ENCODE results near the gene KCNH1.
A peak's percentile ranks its signal among the peaks of the same experiment; 100 is the strongest.

Gene KCNH1

DNA sequence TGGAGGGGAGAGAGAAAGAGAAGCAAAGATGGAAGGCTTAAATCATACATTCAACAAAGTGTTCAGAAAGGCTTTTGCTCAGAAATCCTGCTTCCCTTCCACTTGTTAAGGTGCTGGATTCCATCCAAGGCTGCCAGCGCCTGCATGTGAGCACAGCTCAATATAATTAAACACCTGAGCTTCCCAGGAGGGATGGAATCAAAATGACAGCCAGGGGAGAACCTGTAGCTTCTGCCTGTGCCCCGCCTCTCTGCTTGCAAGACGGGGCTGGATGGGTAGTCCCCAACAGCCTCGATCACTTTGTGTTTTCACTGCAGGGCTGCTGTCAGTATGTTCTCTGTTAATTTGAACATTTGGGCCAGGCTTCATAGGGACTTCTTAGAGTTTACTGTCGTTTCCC lies 225.7 kb downstream of the KCNH1 start (continued):
- no peak for TF ChIP-seq ZNF561 (tag by site-specific recombination; IDR thresholded peaks at IDR 0.05; ENCODE audit: borderline replicate concordance)

DNA sequence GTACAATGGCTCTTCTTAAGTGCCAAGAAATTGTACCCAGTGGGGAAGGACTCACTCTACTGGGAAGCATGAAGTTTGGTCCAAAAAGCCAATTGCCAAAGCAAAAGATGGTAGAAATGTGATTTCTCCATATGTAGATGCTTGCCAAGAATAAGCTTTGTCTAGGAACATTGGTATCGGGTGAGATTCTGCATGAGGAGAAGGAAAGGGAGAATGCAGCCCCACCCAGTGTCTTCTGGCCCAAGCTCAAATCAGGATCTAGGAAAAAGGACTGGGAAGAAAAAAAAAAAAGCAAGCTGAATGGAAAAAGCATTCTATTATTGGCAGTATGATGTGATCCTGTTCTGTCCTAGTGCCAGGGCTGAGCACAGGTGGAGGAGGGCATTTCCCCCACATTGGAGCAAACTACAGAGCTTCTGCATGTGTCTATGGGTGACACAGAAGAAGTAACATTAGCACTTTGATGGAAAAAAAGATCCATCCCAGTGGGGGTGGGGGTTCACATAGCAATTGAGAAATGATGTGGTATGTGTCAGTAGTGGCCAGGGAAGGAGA lies 226.6 kb downstream of the KCNH1 start:
- ChIA-PET CTCF (interaction anchor here (1.1 kb wide), 1 partner anchor 44 kb away, joined by 4 read pairs; no protein-coding TSS in a partner anchor), POLR2A (no interaction called here)
- H3K9me3 ChIP-seq (ENCODE audit: control insufficient read depth, insufficient read depth, low read depth, low read length), result no peaks in the 10 kb centered on the region
- no peak overlapping the region for H3K4me3 ChIP-seq (ENCODE audit: low read depth, low read length)
- TF ChIP-seq ZNF350 (tag by site-specific recombination; IDR thresholded peaks at IDR 0.05), result no peak
- TF ChIP-seq ZNF10 (tag by site-specific recombination; IDR thresholded peaks at IDR 0.05), result no peak
- TF ChIP-seq ZNF211 (tag by site-specific recombination; IDR thresholded peaks at IDR 0.05; ENCODE audit: low read depth), result no peak
- no peak for TF ChIP-seq SCRT1 (tag by site-specific recombination; IDR thresholded peaks at IDR 0.05; ENCODE audit: borderline replicate concordance)
- TF ChIP-seq ZNF747 (tag by site-specific recombination; IDR thresholded peaks at IDR 0.05), result no peak
- no peak overlapping the region for H3K27ac ChIP-seq (ENCODE audit: extremely low read depth, low read depth, low read length)
- H3K4me1 ChIP-seq (ENCODE audit: control insufficient read depth, insufficient read depth, low read length), result no peaks in the 10 kb centered on the region
- H3K36me3 ChIP-seq (ENCODE audit: control insufficient read depth in 2 of 2, insufficient read depth in 1 of 2, low read length in 2 of 2), result no peaks in the 10 kb centered on the region

DNA sequence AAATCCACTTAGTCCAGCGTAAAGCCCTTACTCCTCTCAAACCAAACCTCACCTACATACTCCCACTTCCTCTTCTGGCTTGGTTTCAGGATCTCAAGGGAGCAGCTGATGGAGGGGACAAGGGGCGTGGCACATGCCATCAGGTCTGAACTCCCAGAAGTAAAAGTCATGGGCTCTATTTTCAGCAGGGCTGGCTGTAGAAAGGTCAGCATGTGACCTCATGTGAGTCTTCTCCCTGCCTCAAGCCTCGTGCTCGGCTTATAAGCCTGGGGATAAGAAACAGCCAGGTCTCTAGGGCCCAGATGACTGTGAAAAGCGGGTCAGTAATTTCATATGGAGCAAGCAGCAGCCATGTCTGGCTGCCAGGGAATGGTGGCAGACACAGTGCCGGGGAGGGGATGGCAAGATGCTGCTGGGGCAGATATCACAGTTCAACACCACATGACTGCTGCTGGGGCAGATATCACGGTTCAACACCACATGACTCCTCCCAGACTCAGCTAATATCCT lies 227.9 kb downstream of the KCNH1 start:
- Histone ChIP-seq H3K4me3 (ENCODE audit: low read depth, low read length) (no peak overlapping the region), H3K4me1 (ENCODE audit: control insufficient read depth, insufficient read depth, low read length) (no peaks in the 10 kb centered on the region), H3K27ac (ENCODE audit: extremely low read depth, low read depth, low read length) (no peak overlapping the region), H3K9me3 (ENCODE audit: control insufficient read depth, insufficient read depth, low read depth, low read length) (no peaks in the 10 kb centered on the region), H3K36me3 (ENCODE audit: control insufficient read depth in 2 of 2, insufficient read depth in 1 of 2, low read length in 2 of 2) (no peaks in the 10 kb centered on the region)
- ChIA-PET CTCF (interaction anchor here (0.7 kb wide), 2 partner anchors 11 to 42 kb away, joined by 3 to 4 read pairs; no protein-coding TSS in a partner anchor), POLR2A (no interaction called here)
- no peak for TF ChIP-seq ZNF623 (tag by site-specific recombination; IDR thresholded peaks at IDR 0.05)
- TF ChIP-seq ZBTB17 (tag by site-specific recombination; IDR thresholded peaks at IDR 0.05), result peak; percentile 42; the same call in 1 of the 2 replicates

DNA sequence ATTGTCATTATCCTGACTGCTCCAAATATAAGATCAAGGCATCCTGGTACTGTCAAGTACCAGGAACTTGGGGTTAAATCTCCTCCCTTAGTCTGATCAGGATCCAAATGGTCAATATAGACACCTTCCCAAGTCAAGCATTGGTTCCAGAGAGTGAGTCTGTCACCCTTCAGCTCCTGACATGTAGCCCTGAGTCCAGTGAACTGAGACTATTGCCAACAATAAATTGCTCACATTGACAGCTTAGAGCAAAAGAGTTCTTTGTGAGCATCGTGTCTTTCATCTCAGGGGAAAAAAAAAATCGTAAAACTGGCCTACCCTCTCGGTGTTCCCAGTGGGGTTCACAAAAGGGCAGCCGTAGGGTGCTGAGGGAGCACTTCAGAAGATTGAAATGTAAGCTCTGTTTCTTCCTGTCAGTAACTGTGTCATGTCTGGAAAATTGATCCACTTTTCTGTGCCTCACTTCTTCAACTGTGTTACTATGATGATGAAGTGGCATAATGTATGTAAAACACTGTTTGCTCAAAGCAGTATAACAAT lies 228.5 kb downstream of the KCNH1 start:
- CTCF ChIA-PET, result interaction anchor here (0.7 kb wide), 2 partner anchors 10 to 42 kb away, joined by 3 to 4 read pairs; no protein-coding TSS in a partner anchor
- TF ChIP-seq KLF8 (tag by site-specific recombination; IDR thresholded peaks at IDR 0.05) (no peak), ZNF768 (tag by site-specific recombination; IDR thresholded peaks at IDR 0.05) (no peak), ZBTB17 (tag by site-specific recombination; IDR thresholded peaks at IDR 0.05) (no peak), IKZF3 (tag by site-specific recombination; IDR thresholded peaks at IDR 0.05) (no peak), MEIS1 (CRISPR knock-in tag; IDR thresholded peaks at IDR 0.05; ENCODE audit: borderline replicate concordance) (no peak)
- TF ChIP-seq, protein P1, sequence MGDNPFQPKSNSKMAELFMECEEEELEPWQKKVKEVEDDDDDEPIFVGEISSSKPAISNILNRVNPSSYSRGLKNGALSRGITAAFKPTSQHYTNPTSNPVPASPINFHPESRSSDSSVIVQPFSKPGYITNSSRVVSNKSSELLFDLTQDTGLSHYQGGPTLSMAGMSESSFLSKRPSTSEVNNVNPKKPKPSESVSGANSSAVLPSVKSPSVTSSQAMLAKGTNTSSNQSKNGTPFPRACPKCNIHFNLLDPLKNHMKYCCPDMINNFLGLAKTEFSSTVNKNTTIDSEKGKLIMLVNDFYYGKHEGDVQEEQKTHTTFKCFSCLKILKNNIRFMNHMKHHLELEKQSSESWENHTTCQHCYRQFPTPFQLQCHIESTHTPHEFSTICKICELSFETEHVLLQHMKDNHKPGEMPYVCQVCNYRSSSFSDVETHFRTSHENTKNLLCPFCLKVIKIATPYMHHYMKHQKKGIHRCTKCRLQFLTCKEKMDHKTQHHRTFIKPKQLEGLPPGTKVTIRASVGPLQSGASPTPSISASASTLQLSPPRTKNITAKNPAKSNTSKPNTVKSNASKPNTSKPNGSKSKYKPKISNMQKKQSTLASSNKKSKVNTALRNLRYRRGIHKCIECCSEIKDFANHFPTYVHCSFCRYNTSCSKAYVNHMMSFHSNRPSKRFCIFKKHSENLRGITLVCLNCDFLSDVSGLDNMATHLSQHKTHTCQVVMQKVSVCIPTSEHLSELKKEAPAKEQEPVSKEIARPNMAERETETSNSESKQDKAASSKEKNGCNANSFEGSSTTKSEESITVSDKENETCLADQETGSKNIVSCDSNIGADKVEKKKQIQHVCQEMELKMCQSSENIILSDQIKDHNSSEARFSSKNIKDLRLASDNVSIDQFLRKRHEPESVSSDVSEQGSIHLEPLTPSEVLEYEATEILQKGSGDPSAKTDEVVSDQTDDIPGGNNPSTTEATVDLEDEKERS (tag by site-specific recombination; IDR thresholded peaks at IDR 0.05), result no peak

More for the DNA sequence above, 228.5 kb downstream of the KCNH1 start:
- no peaks in the 10 kb centered on the region for H3K36me3 ChIP-seq (ENCODE audit: control insufficient read depth in 2 of 2, insufficient read depth in 1 of 2, low read length in 2 of 2)
- POLR2A ChIA-PET, result no interaction called here
- H3K9me3 ChIP-seq (ENCODE audit: control insufficient read depth, insufficient read depth, low read depth, low read length), result no peaks in the 10 kb centered on the region
- H3K27ac ChIP-seq (ENCODE audit: extremely low read depth, low read depth, low read length), result no peak overlapping the region
- no peaks in the 10 kb centered on the region for H3K4me1 ChIP-seq (ENCODE audit: control insufficient read depth, insufficient read depth, low read length)
- H3K4me3 ChIP-seq (ENCODE audit: low read depth, low read length), result no peak overlapping the region

Measured in HEK293 (cell line).